Muscle of leg (tissue), 11 donors: Measurements from ENCODE around the gene HOXD1. TPM values are rescaled to one million over a fixed set of nuclear protein-coding genes. Genes with fewer than 3 reads are reported as not detected.

Experiments
- DNase-seq: peaks from one replicate; pipeline ENCODE4 v3.0.0; 2013
- H3K27ac ChIP-seq: one replicate; pipeline ENCODE4 v1.5.1; 2013; ENCODE audit warnings: mild to moderate bottlenecking, low read length, control low read depth
- H3K27me3 ChIP-seq: one replicate; pipeline ENCODE4 v1.6.1; 2013; ENCODE audit warnings: low read length; ENCODE audit not compliant: control insufficient read depth, insufficient read depth
- H3K36me3 ChIP-seq: one replicate; pipeline ENCODE4 v1.6.1; 2013; ENCODE audit warnings: low read length; ENCODE audit not compliant: control insufficient read depth, insufficient read depth
- H3K4me1 ChIP-seq: one replicate; pipeline ENCODE4 v1.6.1; 2013; ENCODE audit warnings: low read length; ENCODE audit not compliant: control insufficient read depth, insufficient read depth
- H3K4me3 ChIP-seq: one replicate; pipeline ENCODE4 v1.5.1; 2013; ENCODE audit warnings: low read length, control low read depth
- H3K9me3 ChIP-seq: replicated peaks from 2 replicates; pipeline ENCODE4 v1.6.1; 2013; ENCODE audit warnings: low read depth, low read length; ENCODE audit not compliant: control insufficient read depth
- WGBS: methylation state at CpG from one replicate; pipeline ENCODE4 v1.1.5; 2013; ENCODE audit warnings: missing lambda C conversion rate; ENCODE audit not compliant: insufficient coverage; 5-methylcytosine and 5-hydroxymethylcytosine counted together
- polyA plus RNA-seq, 8 donors: library from polyadenylated mRNA; unstranded; fragments of 120-200 nt; gene quantifications; one replicate each; pipeline versions ENCODE4 v1.2.1 to v1.2.3, GENCODE V29; 2013; ENCODE audit warnings: inconsistent platforms in 1 of 8, low replicate concordance in 1 of 8; ENCODE audit not compliant: insufficient read length in 8 of 8, insufficient read depth in 1 of 8
- total RNA-seq: library from RNA; stranded (reverse); fragments of 120-200 nt; gene quantifications from one replicate; pipeline ENCODE4 v1.2.4, GENCODE V29; 2013

HOXD1 gene
- total and polyA plus RNA-seq, 9 donors, result 0.57 to 3.3 (median 1.6) TPM

GRCh38 chr2:176187200-176187898 lies 1.1 kb upstream of the HOXD1 start:
- Histone ChIP-seq H3K27ac (peak overlapping the region; percentile 25), H3K36me3 (no peaks in the 10 kb centered on the region), H3K9me3 (no peaks in the 10 kb centered on the region), H3K4me3 (peak overlapping the region; percentile 54), H3K27me3 (peaks cover 75% of the 10 kb centered on the region), H3K4me1 (peaks cover 15% of the 10 kb centered on the region)
- 13% methylated on average over 10 of the region's 13 CpGs for WGBS
- peak; percentile 16 for DNase-seq

- DNase-seq, result peak; percentile 22
- Histone ChIP-seq H3K27ac (no peak overlapping the region), H3K4me3 (peak overlapping the region; percentile 54), H3K36me3 (no peaks in the 10 kb centered on the region), H3K27me3 (peaks cover 66% of the 10 kb centered on the region), H3K9me3 (no peaks in the 10 kb centered on the region), H3K4me1 (peaks cover 15% of the 10 kb centered on the region)
- WGBS, result under 1% methylated on average over 93 of the region's 98 CpGs
Measured at GRCh38 chr2:176188774-176189680, 559 bp downstream of the HOXD1 start.

GRCh38 chr2:176189681-176190641 lies 1.5 kb downstream of the HOXD1 start:
- no peaks in the 10 kb centered on the region for H3K36me3 ChIP-seq
- 14% methylated on average over 20 of the region's 28 CpGs for WGBS
- H3K27me3 ChIP-seq, result peaks cover 59% of the 10 kb centered on the region
- H3K4me3 ChIP-seq, result peak overlapping the region; percentile 54
- H3K4me1 ChIP-seq, result peaks cover 15% of the 10 kb centered on the region
- DNase-seq, result peak; percentile 47
- H3K27ac ChIP-seq, result no peak overlapping the region
- H3K9me3 ChIP-seq, result no peaks in the 10 kb centered on the region

- H3K27me3 ChIP-seq, result peaks cover 39% of the 10 kb centered on the region
- no peaks in the 10 kb centered on the region for H3K36me3 ChIP-seq
- no peaks in the 10 kb centered on the region for H3K9me3 ChIP-seq
- H3K4me1 ChIP-seq, result peaks cover 15% of the 10 kb centered on the region
- H3K4me3 ChIP-seq, result no peak overlapping the region
- DNase-seq, result no peak
- no CpG with 5 or more reads among the region's 1 CpG for WGBS
- no peak overlapping the region for H3K27ac ChIP-seq
Measured at GRCh38 chr2:176192351-176192750, 3.9 kb downstream of the HOXD1 start.

GRCh38 chr2:176193048-176193447 lies 4.6 kb downstream of the HOXD1 start:
- WGBS, result no CpG with 5 or more reads among the region's 1 CpG
- peaks cover 9% of the 10 kb centered on the region for H3K4me1 ChIP-seq
- peaks cover 32% of the 10 kb centered on the region for H3K27me3 ChIP-seq
- no peak overlapping the region for H3K27ac ChIP-seq
- H3K4me3 ChIP-seq, result no peak overlapping the region
- DNase-seq, result no peak
- H3K9me3 ChIP-seq, result no peaks in the 10 kb centered on the region
- no peaks in the 10 kb centered on the region for H3K36me3 ChIP-seq

- Histone ChIP-seq H3K36me3 (no peaks in the 10 kb centered on the region), H3K9me3 (no peaks in the 10 kb centered on the region), H3K4me3 (no peak overlapping the region), H3K27me3 (no peaks in the 10 kb centered on the region), H3K4me1 (no peaks in the 10 kb centered on the region), H3K27ac (no peak overlapping the region)
- no peak for DNase-seq
Measured at GRCh38 chr2:176199902-176200301, 11.4 kb downstream of the HOXD1 start.

GRCh38 chr2:176200971-176201370 lies 12.5 kb downstream of the HOXD1 start:
- H3K27me3 ChIP-seq, result no peaks in the 10 kb centered on the region
- 54% methylated on average over 11 of the region's 21 CpGs for WGBS
- no peaks in the 10 kb centered on the region for H3K36me3 ChIP-seq
- H3K4me3 ChIP-seq, result no peak overlapping the region
- no peak for DNase-seq
- H3K9me3 ChIP-seq, result no peaks in the 10 kb centered on the region
- no peaks in the 10 kb centered on the region for H3K4me1 ChIP-seq
- no peak overlapping the region for H3K27ac ChIP-seq

GRCh38 chr2:176202491-176202890 lies 14.0 kb downstream of the HOXD1 start:
- WGBS, result 90% methylated on average over 5 of the region's 7 CpGs
- H3K4me1 ChIP-seq, result no peaks in the 10 kb centered on the region
- H3K27ac ChIP-seq, result no peak overlapping the region
- no peak for DNase-seq
- no peak overlapping the region for H3K4me3 ChIP-seq
- no peaks in the 10 kb centered on the region for H3K27me3 ChIP-seq
- no peaks in the 10 kb centered on the region for H3K9me3 ChIP-seq
- H3K36me3 ChIP-seq, result no peaks in the 10 kb centered on the region

GRCh38 chr2:176205126-176205525 lies 16.7 kb downstream of the HOXD1 start:
- WGBS, result no CpG with 5 or more reads among the region's 1 CpG
- Histone ChIP-seq H3K27ac (no peak overlapping the region), H3K4me3 (no peak overlapping the region), H3K27me3 (no peaks in the 10 kb centered on the region), H3K36me3 (no peaks in the 10 kb centered on the region), H3K9me3 (no peaks in the 10 kb centered on the region), H3K4me1 (no peaks in the 10 kb centered on the region)
- DNase-seq, result no peak
